ENCODE measurements around the gene CAMSAP3.

CAMSAP3 gene

DNA sequence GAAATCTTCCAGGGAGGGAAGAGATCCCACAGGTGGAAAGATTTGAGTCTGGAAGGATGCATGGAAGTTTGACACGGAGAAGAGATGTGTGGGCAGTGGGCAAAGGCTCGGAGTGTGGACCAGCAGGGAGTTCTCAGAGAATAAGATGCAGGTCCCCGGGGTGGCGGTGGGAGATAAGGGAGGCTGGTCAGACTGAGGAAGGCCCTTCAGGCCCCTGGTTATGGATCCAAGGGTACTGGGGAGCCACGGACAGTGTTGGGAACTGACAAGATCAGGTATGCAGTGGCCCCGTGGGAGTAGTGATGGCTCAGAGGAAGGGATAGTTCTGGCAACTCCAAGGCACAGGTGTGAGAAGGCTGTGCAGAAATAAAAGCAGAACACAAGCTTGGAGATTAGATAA, 2.5 kb downstream of the CAMSAP3 start:
- Mint-ChIP-seq H3K27me3 (peaks cover 46% of the 10 kb centered on the region), H3K4me3 (peak overlapping the region; percentile 26), H3K4me1 (peaks cover 6% of the 10 kb centered on the region), H3K27ac (no peak overlapping the region), H3K9me3 (no peaks in the 10 kb centered on the region), H3K36me3 (no peaks in the 10 kb centered on the region)
- CTCF ChIA-PET = interaction anchor here (1.2 kb wide), 1 partner anchor 82 kb away, joined by 4 read pairs; the partner anchor contains the start of gene TRAPPC5
- no peak for DNase-seq

DNA sequence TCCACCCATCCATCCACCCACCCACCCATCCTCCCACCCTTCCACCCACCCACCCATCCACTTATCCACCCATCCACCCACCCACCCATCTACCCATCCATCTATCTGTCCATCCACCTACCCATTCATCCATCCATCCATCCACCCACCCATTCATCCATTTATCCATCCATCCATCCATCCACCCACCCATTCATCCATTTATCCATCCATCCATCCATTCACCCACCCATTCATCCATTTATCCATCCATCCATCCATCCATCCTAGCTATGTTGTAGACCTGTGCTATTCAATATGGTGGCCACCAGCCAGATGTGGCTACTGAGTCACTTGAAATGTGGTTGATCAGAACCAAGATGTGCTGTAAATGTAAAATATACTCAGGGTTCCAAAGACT, 5.1 kb downstream of the CAMSAP3 start:
- Mint-ChIP-seq H3K27ac (no peak overlapping the region), H3K27me3 (peaks cover 47% of the 10 kb centered on the region), H3K36me3 (no peaks in the 10 kb centered on the region), H3K4me3 (no peak overlapping the region), H3K4me1 (peaks cover 5% of the 10 kb centered on the region), H3K9me3 (no peaks in the 10 kb centered on the region)
- DNase-seq = no peak
- CTCF ChIA-PET = no interaction called here

GRCh38 chr19:7602240-7602934, 6.7 kb downstream of the CAMSAP3 start:
- no peak overlapping the region for H3K27ac Mint-ChIP-seq
- H3K4me1 Mint-ChIP-seq = peaks cover 13% of the 10 kb centered on the region

GRCh38 chr19:7602935-7603497, 7.4 kb downstream of the CAMSAP3 start:
- no peaks in the 10 kb centered on the region for H3K9me3 Mint-ChIP-seq
- no peak overlapping the region for H3K27ac Mint-ChIP-seq
- H3K36me3 Mint-ChIP-seq = no peaks in the 10 kb centered on the region
- peaks cover 15% of the 10 kb centered on the region for H3K4me1 Mint-ChIP-seq
- DNase-seq = no peak
- CTCF ChIA-PET = no interaction called here
- no peak overlapping the region for H3K4me3 Mint-ChIP-seq
- peaks cover 28% of the 10 kb centered on the region for H3K27me3 Mint-ChIP-seq

More at GRCh38 chr19:7602240-7602934, 6.7 kb downstream of the CAMSAP3 start:
- H3K27me3 Mint-ChIP-seq = peaks cover 35% of the 10 kb centered on the region
- DNase-seq = no peak
- CTCF ChIA-PET = no interaction called here
- no peak overlapping the region for H3K4me3 Mint-ChIP-seq
- H3K36me3 Mint-ChIP-seq = no peaks in the 10 kb centered on the region
- no peaks in the 10 kb centered on the region for H3K9me3 Mint-ChIP-seq

DNA sequence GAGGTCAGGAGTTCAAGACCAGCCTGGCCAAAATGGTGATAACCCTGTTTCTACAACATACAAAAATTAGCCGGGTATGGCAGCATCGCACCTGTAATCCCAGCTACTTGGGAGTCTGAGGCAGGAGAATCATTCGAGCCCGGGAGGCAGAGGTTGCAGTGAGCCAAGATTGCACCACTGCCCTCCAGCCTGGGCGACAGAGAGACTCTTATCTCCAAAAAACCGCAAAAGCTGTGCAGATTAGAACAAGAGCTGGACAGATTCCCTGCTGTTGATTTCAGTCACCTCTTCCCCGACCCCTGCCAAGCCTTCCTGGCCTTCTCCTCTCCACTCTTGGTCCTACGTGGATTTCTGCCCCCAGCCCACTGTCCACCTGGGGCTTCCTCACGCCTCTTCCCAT, 8.3 kb downstream of the CAMSAP3 start:
- Mint-ChIP-seq H3K4me1 (peaks cover 18% of the 10 kb centered on the region), H3K9me3 (no peaks in the 10 kb centered on the region), H3K27me3 (peaks cover 23% of the 10 kb centered on the region), H3K36me3 (no peaks in the 10 kb centered on the region), H3K27ac (no peak overlapping the region), H3K4me3 (no peak overlapping the region)
- no peak for DNase-seq
- CTCF ChIA-PET = no interaction called here

DNA sequence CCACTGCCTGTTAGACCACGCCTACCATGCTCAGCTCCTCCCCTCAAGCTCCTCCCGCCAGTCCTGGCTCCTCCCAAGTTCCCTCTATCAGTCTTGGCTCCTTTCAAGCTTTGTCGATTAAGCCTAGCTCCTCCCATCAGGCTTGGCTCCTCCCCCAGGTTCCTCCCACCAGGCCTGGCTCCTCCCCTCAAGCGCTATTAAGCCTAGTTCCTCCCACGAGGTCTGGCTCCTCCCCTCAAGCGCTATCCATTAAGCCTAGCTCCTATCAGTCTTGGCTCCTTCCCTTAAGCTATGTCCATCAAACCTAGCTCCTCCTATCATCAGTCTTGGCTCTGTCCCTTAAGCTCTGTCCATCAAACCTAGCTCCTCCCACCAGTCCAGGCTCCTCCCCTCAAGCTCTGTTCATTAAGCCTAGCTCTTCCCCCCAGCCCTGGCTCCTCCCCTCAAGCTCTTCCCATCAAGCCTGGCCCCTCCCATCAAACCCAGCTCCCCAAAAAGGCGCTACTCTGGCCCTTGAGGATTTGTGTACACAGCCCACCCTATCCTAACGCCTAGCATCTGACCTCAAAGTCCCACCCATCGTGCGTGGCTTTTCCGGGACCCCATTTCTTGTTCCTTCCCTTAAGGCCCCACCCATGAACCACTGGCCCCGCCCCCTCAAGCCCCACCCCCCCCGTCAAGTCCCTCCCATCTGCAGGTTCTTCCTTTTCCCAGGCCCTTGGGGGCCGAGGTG, 10.0 kb downstream of the CAMSAP3 start:
- Mint-ChIP-seq H3K9me3 (no peaks in the 10 kb centered on the region), H3K27me3 (peaks cover 23% of the 10 kb centered on the region), H3K4me1 (peaks cover 18% of the 10 kb centered on the region), H3K27ac (no peak overlapping the region), H3K4me3 (no peak overlapping the region), H3K36me3 (no peaks in the 10 kb centered on the region)
- DNase-seq = peak; percentile 50
- CTCF ChIA-PET = interaction anchor here (0.8 to 1.3 kb wide), 3 partner anchors 37 to 239 kb away, joined by 3 to 5 read pairs (median 3); no protein-coding TSS in a partner anchor

- no peaks in the 10 kb centered on the region for H3K36me3 Mint-ChIP-seq
- H3K27ac Mint-ChIP-seq = no peak overlapping the region
- no peaks in the 10 kb centered on the region for H3K9me3 Mint-ChIP-seq
- peaks cover 23% of the 10 kb centered on the region for H3K27me3 Mint-ChIP-seq
- no peak for DNase-seq
- H3K4me3 Mint-ChIP-seq = no peak overlapping the region
- CTCF ChIA-PET = interaction anchor here (1.0 kb wide), 1 partner anchor 38 kb away, joined by 5 read pairs; no protein-coding TSS in a partner anchor
- H3K4me1 Mint-ChIP-seq = peaks cover 18% of the 10 kb centered on the region
Measured at GRCh38 chr19:7606289-7606688, 10.6 kb downstream of the CAMSAP3 start.

- H3K27ac Mint-ChIP-seq = no peak overlapping the region
- H3K9me3 Mint-ChIP-seq = no peaks in the 10 kb centered on the region
- H3K4me3 Mint-ChIP-seq = no peak overlapping the region
- peaks cover 23% of the 10 kb centered on the region for H3K27me3 Mint-ChIP-seq
- CTCF ChIA-PET = no interaction called here
- no peak for DNase-seq
- no peaks in the 10 kb centered on the region for H3K36me3 Mint-ChIP-seq
- H3K4me1 Mint-ChIP-seq = peaks cover 18% of the 10 kb centered on the region
Measured at GRCh38 chr19:7607212-7607873, 11.7 kb downstream of the CAMSAP3 start.

- Mint-ChIP-seq H3K9me3 (no peaks in the 10 kb centered on the region), H3K27ac (no peak overlapping the region), H3K4me1 (peaks cover 18% of the 10 kb centered on the region), H3K27me3 (peaks cover 23% of the 10 kb centered on the region), H3K4me3 (no peak overlapping the region), H3K36me3 (no peaks in the 10 kb centered on the region)
- CTCF ChIA-PET = no interaction called here
- DNase-seq = no peak
Measured at GRCh38 chr19:7607874-7608560, 12.4 kb downstream of the CAMSAP3 start.

DNA sequence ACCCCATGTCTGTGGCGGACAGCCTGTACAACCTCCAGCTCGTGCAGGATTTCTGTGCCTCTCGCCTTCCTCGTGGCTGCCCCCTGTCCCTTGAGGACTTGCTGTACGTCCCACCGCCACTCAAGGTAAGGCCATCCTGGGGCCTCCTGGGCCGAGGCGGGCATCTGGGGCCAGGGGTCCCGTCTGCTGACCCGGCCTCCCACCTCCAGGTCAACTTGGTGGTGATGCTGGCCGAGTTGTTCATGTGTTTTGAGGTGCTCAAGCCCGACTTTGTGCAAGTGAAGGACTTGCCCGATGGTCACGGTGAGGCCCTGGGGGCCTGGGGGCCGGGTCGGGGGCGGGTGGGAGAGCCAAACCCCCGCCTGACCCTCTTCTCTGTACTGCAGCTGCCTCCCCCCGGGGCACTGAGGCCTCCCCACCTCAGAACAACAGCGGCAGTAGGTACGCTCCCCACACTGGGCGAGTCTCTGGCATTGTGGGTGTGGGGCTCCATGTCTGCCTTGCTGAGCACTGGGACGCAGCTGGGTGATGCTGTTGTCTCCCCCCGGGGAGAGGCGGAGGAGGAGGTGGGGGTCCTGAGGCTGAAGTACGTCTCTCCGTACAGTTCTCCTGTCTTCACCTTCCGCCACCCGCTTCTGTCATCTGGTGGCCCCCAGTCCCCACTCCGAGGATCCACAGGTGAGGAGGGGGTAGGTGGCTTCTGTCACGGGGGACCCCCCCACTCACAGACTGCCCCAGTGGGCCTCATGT, 15.0 kb downstream of the CAMSAP3 start:
- DNase-seq = no peak
- H3K27ac Mint-ChIP-seq = no peak overlapping the region
- H3K27me3 Mint-ChIP-seq = peaks cover 1% of the 10 kb centered on the region
- CTCF ChIA-PET = no interaction called here
- no peaks in the 10 kb centered on the region for H3K9me3 Mint-ChIP-seq
- H3K4me3 Mint-ChIP-seq = no peak overlapping the region
- no peaks in the 10 kb centered on the region for H3K36me3 Mint-ChIP-seq
- peaks cover 16% of the 10 kb centered on the region for H3K4me1 Mint-ChIP-seq

DNA sequence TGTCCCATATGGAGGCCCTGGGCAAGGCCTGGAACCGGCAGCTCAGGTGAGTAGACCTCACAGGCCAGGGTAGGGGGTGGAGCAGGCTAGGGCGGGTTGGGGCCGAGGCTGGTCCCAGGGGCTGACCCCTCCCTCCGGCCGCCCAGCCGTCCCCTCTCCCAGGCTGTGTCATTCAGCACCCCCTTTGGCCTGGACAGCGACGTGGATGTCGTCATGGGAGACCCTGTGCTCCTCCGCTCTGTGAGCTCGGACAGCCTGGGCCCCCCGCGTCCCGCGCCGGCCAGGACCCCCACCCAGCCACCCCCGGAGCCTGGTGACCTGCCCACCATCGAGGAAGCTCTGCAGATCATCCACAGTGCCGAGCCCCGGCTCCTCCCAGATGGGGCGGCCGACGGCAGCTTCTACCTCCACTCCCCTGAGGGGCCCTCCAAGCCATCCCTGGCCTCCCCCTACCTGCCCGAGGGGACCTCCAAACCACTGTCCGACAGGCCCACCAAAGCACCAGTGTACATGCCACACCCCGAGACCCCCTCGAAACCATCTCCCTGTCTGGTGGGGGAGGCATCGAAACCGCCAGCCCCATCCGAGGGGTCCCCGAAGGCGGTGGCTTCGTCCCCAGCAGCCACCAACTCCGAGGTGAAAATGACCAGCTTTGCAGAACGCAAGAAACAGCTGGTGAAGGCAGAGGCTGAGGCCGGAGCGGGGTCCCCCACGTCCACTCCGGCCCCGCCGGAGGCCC, 16.0 kb downstream of the CAMSAP3 start:
- H3K36me3 Mint-ChIP-seq = no peaks in the 10 kb centered on the region
- CTCF ChIA-PET = interaction anchor here (0.6 kb wide), 1 partner anchor 593 kb away, joined by 3 read pairs; no protein-coding TSS in a partner anchor
- no peak overlapping the region for H3K4me3 Mint-ChIP-seq
- H3K9me3 Mint-ChIP-seq = no peaks in the 10 kb centered on the region
- DNase-seq = no peak
- H3K27ac Mint-ChIP-seq = no peak overlapping the region
- H3K27me3 Mint-ChIP-seq = no peaks in the 10 kb centered on the region
- H3K4me1 Mint-ChIP-seq = peaks cover 12% of the 10 kb centered on the region

DNA sequence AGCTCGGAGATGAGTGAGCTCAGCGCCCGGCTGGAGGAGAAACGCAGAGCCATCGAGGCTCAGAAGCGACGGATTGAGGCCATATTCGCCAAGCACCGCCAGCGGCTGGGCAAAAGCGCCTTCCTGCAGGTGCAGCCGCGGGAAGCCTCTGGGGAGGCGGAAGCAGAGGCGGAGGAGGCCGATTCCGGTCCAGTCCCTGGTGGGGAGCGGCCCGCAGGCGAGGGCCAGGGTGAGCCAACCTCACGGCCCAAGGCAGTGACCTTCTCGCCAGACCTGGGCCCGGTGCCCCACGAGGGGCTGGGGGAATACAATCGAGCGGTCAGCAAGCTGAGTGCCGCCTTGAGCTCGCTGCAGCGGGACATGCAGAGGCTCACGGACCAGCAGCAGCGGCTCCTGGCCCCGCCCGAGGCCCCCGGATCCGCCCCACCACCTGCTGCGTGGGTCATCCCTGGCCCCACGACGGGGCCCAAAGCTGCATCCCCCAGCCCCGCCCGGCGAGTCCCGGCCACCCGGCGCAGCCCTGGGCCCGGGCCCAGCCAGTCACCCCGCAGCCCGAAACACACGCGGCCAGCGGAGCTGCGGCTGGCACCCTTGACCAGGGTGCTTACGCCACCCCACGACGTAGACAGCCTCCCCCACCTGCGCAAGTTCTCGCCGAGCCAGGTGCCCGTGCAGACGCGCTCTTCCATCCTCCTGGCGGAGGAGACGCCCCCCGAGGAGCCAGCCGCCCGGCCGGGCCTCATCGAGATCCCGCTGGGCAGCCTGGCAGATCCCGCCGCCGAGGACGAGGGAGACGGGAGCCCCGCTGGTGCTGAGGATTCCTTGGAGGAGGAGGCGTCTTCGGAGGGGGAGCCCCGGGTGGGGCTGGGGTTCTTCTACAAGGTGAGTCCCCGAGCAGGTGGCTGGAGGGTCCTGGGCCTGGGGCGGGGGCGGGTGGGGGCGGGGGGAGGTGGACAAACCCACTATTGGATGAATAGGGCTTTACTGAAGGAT, 16.9 kb downstream of the CAMSAP3 start:
- no peak overlapping the region for H3K27ac Mint-ChIP-seq
- CTCF ChIA-PET = interaction anchor here (0.6 kb wide), 1 partner anchor 592 kb away, joined by 3 read pairs; no protein-coding TSS in a partner anchor
- DNase-seq = no peak
- no peaks in the 10 kb centered on the region for H3K9me3 Mint-ChIP-seq
- no peaks in the 10 kb centered on the region for H3K27me3 Mint-ChIP-seq
- peaks cover 5% of the 10 kb centered on the region for H3K4me1 Mint-ChIP-seq
- H3K36me3 Mint-ChIP-seq = peaks cover 2% of the 10 kb centered on the region
- no peak overlapping the region for H3K4me3 Mint-ChIP-seq
